GM12873 (cell line): Measurements from ENCODE around the gene FBXO9.

Experiments used
- TF ChIP-seq, protein P1 (sequence below): IDR thresholded peaks from 2 replicates; pipeline ENCODE4 v1.5.1; 2012; ENCODE audit warnings: low read depth, mild to moderate bottlenecking, moderate library complexity, low read length, control low read depth; ENCODE audit not compliant: insufficient read depth; ENCODE audit errors: missing control alignments

FBXO9 gene

DNA sequence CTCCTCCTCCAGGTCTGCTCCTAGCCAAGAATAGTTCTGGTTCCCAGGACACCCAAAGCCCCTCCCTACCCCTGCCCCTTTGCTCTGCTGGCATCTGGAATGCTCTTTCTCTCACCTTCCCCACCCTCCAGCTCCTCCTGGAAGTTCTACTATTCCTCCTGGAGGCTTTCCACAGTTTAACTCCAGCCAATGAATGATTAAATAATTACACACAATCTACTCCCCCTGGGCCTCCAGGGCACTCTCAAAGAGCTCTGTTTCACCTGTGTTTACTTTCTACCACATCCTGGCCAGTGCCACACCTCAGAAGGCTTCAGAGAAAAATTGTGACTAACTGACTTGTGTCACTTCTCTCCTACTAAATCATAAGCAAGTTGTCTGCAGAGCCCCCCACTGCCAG lies 47.2 kb downstream of the FBXO9 start:
- TF ChIP-seq, protein P1, sequence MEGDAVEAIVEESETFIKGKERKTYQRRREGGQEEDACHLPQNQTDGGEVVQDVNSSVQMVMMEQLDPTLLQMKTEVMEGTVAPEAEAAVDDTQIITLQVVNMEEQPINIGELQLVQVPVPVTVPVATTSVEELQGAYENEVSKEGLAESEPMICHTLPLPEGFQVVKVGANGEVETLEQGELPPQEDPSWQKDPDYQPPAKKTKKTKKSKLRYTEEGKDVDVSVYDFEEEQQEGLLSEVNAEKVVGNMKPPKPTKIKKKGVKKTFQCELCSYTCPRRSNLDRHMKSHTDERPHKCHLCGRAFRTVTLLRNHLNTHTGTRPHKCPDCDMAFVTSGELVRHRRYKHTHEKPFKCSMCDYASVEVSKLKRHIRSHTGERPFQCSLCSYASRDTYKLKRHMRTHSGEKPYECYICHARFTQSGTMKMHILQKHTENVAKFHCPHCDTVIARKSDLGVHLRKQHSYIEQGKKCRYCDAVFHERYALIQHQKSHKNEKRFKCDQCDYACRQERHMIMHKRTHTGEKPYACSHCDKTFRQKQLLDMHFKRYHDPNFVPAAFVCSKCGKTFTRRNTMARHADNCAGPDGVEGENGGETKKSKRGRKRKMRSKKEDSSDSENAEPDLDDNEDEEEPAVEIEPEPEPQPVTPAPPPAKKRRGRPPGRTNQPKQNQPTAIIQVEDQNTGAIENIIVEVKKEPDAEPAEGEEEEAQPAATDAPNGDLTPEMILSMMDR: no peak

- TF ChIP-seq, protein P1: no peak
Observed at GRCh38 chr6:53112871-53113270, 47.7 kb downstream of the FBXO9 start.

DNA sequence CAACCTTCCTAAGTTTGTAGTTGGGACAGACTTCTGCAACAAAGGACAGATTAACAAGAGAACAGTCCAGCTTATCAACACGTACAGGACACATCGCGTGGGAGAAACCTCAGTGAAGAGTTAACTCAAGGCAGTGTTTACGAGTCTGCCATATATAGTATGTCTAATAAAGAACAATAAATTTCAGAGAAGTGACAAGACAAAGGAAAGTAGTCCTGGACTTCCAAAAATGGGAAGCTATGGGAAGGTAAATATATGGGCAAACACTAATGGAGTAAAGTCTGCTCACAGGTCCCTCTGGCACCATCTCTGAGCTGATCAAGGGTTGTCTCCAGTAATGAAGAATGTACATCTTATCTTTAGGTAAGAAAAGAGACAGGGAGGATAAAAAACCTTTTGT lies 48.5 kb downstream of the FBXO9 start:
- TF ChIP-seq, protein P1: no peak

DNA sequence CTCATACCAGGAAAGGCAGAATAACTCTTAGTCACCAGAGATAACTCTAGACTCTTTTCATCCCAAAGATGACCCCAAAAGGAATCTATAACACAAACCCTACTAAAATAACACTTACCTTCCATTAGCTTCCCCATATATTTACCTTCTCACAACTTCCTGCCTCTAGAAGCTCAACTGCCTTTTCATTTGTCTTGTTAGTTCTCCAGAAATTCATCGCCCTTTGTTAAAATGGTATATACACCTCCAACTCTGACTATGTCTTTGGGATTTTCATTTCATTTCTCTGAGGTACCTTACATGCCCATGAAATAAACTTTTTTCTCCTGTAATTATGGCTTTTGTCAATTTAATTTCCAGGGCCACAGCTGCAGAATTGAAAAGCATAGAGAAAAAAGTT lies 49.9 kb downstream of the FBXO9 start:
- TF ChIP-seq, protein P1: no peak

DNA sequence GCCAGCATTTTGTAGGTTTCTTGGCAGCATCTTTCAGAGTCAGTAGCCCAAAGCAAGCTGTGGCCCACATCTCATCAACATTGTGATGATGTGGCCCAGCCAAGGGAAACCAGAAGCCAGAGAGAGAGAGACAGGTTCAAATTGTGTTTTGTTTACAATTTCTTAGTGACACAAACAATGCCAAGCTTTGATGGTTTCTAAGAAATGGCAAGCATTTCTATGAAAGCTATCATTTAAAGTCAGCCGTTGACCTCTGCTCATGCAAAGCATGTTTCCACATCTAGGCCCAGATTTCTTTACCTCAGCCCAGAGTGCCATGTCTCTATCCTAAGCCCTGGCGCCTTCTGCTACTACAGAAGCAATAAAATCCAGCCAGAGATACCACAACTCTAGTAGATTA lies 50.5 kb downstream of the FBXO9 start:
- TF ChIP-seq, protein P1: no peak

DNA sequence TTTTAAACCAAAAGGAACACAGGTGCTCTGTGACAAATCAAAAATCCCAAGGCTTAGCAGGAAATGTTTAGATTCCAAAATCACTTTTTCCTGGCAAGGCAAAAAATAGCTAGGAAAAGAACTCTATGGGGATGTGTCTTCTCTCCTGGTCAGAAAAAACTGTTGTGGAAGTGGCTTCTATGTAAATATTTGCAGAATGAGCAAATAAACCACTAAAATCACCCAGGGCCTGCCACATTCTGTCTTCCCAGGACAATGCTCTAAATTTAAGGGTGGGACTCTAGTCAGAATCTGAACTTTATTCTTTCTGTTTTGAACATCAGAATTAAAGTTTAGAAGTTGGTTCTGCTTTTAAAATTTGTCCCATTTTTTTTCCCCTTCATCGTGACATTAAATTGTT lies 54.1 kb downstream of the FBXO9 start:
- TF ChIP-seq, protein P1: no peak

GRCh38 chr6:53119772-53120409 lies 54.7 kb downstream of the FBXO9 start:
- TF ChIP-seq, protein P1: no peak
